ENCODE results near the gene RAB11FIP3. TPM values are rescaled to one million over a fixed set of nuclear protein-coding genes. Genes with fewer than 3 reads are reported as not detected.

Gene RAB11FIP3
- total and polyA plus RNA-seq, 2 donors: 6.8 to 26.7 TPM

- Histone ChIP-seq H3K9me3 (ENCODE audit: control insufficient read depth in 2 of 2, insufficient read depth in 1 of 2, low read length in 1 of 2) (peaks cover 0 to 4% of the 10 kb centered on the region in 2 donors), H3K27ac (ENCODE audit: low read depth in 1 of 2, low read length in 1 of 2) (peak within 1 kb of the TSS; percentile 80 to 90), H3K4me3 (ENCODE audit: low read length in 2 of 2) (peak within 1 kb of the TSS; percentile 47 to 49), H3K27me3 (ENCODE audit: control insufficient read depth in 2 of 2, insufficient read depth in 1 of 2, low read length in 1 of 2) (peaks cover 11 to 19% of the 10 kb centered on the region in 2 donors), H3K4me1 (ENCODE audit: control insufficient read depth in 2 of 2, insufficient read depth in 2 of 2, low read length in 2 of 2) (peaks cover 18 to 43% of the 10 kb centered on the region in 2 donors), H3K36me3 (ENCODE audit: control insufficient read depth in 2 of 2, insufficient read depth in 2 of 2, low read length in 1 of 2) (no peaks in the 10 kb centered on the region)
- peak in 8 of 9 donors; percentile 52 to 89 (median 74) for DNase-seq (ENCODE audit: low read depth in 6 of 9, low spot score in 9 of 9)
- 33% methylated on average over 26 of the region's 26 CpGs for WGBS
Observed at GRCh38 chr16:566475-567372, 141.3 kb downstream of the RAB11FIP3 start, which contains the start of gene NHLRC4. Gene NHLRC4 (plus strand): TSS chr16:567005. CDS start chr16:568048, 1,043 bp downstream.

DNA sequence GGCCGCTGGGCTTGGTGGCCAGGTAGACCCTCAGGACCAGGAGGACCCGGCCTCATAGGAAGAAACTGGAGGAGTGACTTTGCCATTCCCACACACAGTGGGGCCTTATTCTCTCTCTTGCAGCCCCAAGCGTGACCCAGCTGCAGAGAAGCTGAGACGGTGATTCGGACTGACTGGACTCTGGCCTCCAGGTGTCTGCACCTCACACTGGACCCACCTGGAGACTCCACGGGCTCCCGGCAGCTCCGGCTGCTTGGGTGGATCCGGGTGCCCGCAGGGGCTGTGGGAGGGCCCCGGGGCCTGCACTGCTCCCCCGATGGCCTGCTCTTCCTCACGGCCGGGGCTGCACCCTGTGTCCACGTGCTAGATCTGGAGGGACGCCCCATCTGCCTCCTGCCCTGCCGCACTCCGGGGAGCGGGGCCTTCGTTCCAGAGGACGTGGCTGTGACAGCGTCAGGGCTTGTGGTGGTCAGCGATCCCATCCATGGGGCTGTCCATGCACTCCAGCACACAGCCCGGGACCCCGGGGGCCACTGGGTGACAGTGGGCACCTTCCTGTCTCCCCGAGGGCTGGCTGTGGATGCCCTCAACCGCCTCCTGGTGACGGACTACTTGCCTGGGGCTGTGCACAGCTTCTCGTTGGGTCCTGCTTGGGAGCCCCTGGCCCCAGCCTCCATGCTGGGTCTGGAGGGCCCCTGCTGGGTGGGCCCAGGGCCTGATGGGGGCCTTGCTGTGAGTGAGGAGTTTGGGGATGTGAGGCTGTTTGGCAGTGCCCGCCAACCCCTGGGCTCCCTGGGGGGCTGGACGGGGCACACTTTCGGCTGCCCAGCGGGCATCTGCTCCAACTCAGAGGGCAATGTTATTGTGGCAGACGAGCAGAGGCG is 142.2 kb downstream of the RAB11FIP3 start:
- DNase-seq (ENCODE audit: low read depth in 6 of 9, low spot score in 9 of 9): no peak
- peak overlapping the region; percentile 47 to 49 for H3K4me3 ChIP-seq (ENCODE audit: low read length in 2 of 2)
- WGBS: 97% methylated on average over 35 of the region's 35 CpGs
- peak overlapping the region; percentile 80 to 90 for H3K27ac ChIP-seq (ENCODE audit: low read depth in 1 of 2, low read length in 1 of 2)
- peaks cover 5 to 10% of the 10 kb centered on the region in 2 donors for H3K27me3 ChIP-seq (ENCODE audit: control insufficient read depth in 2 of 2, insufficient read depth in 1 of 2, low read length in 1 of 2)
- H3K36me3 ChIP-seq (ENCODE audit: control insufficient read depth in 2 of 2, insufficient read depth in 2 of 2, low read length in 1 of 2): peaks cover 0 to 7% of the 10 kb centered on the region in 2 donors
- peaks cover 0 to 4% of the 10 kb centered on the region in 2 donors for H3K9me3 ChIP-seq (ENCODE audit: control insufficient read depth in 2 of 2, insufficient read depth in 1 of 2, low read length in 1 of 2)
- peaks cover 18 to 43% of the 10 kb centered on the region in 2 donors for H3K4me1 ChIP-seq (ENCODE audit: control insufficient read depth in 2 of 2, insufficient read depth in 2 of 2, low read length in 2 of 2)

- H3K36me3 ChIP-seq (ENCODE audit: control insufficient read depth in 2 of 2, insufficient read depth in 2 of 2, low read length in 1 of 2): peaks cover 0 to 8% of the 10 kb centered on the region in 2 donors
- peaks cover 0 to 4% of the 10 kb centered on the region in 2 donors for H3K9me3 ChIP-seq (ENCODE audit: control insufficient read depth in 2 of 2, insufficient read depth in 1 of 2, low read length in 1 of 2)
- H3K4me1 ChIP-seq (ENCODE audit: control insufficient read depth in 2 of 2, insufficient read depth in 2 of 2, low read length in 2 of 2): peaks cover 18 to 43% of the 10 kb centered on the region in 2 donors
- 94% methylated on average over 11 of the region's 11 CpGs for WGBS
- DNase-seq (ENCODE audit: low read depth in 6 of 9, low spot score in 9 of 9): no peak
- H3K27ac ChIP-seq (ENCODE audit: low read depth in 1 of 2, low read length in 1 of 2): peak overlapping the region in 1 of 2 donors; percentile 31
- H3K27me3 ChIP-seq (ENCODE audit: control insufficient read depth in 2 of 2, insufficient read depth in 1 of 2, low read length in 1 of 2): peaks cover 0 to 1% of the 10 kb centered on the region in 2 donors
- peak overlapping the region; percentile 60 to 89 for H3K4me3 ChIP-seq (ENCODE audit: low read length in 2 of 2)
Observed at GRCh38 chr16:568401-569258, 143.2 kb downstream of the RAB11FIP3 start.

DNA sequence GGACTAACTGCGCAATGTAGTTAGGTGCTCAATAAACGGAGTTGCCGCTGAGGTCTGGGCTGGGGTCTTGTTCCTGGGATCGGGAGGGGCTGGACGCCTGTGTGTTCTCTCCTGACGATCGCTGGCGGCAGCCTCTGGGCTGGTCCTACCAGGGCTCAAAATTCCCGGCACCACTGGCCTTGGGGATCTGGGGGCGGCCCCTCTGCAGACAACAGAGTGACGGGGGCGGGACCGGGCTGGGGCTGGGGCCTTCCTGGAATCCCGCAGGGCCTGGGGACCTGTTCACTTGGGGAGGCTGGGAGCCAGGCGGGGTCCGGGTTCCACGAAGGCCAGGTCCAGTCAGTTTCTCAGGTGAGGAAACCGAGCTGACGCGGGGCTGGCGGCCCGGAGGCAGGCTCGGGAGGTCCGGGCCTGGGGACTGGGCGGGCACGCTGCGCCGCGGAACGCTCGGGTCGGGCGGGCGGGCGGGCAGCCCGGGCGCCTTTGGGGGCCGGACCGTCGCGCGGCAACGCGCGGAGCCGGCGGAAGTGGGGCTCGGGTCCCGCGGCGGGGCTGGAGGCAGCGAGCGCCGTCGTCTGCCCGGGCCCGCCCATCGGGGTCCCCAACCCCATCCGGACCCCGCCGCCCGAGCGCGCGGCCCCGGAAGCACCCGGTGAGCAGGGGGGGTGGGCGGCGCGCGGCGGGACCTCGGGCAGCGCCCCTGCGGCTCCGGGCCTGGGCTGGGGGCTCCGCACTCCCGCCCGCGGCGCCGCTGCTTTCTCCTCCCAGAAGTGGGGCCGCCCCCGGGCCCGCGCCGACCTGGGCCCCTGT is 144.2 kb downstream of the RAB11FIP3 start, which contains the start of gene PIGQ:
PIGQ (plus strand) TSS at position 524 of the 810 bp plus-strand sequence. CDS start 4,107 bp downstream, outside the sequence.
- Histone ChIP-seq H3K27ac (ENCODE audit: low read depth in 1 of 2, low read length in 1 of 2) (peak within 1 kb of the TSS; percentile 72 to 88), H3K27me3 (ENCODE audit: control insufficient read depth in 2 of 2, insufficient read depth in 1 of 2, low read length in 1 of 2) (no peaks in the 10 kb centered on the region), H3K36me3 (ENCODE audit: control insufficient read depth in 2 of 2, insufficient read depth in 2 of 2, low read length in 1 of 2) (peaks cover 5 to 19% of the 10 kb centered on the region in 2 donors), H3K9me3 (ENCODE audit: control insufficient read depth in 2 of 2, insufficient read depth in 1 of 2, low read length in 1 of 2) (peaks cover 0 to 4% of the 10 kb centered on the region in 2 donors), H3K4me3 (ENCODE audit: low read length in 2 of 2) (peak within 1 kb of the TSS; percentile 62 to 89), H3K4me1 (ENCODE audit: control insufficient read depth in 2 of 2, insufficient read depth in 2 of 2, low read length in 2 of 2) (peaks cover 18 to 43% of the 10 kb centered on the region in 2 donors)
- DNase-seq (ENCODE audit: low read depth in 6 of 9, low spot score in 9 of 9): peak in 6 of 9 donors; percentile 45 to 76 (median 58)
- WGBS: 2% methylated on average over 87 of the region's 87 CpGs

Other genes starting within 250 kb of the RAB11FIP3 start
- gene HBA1, start 249.0 kb upstream of the RAB11FIP3 start, total RNA-seq: 222 TPM
- gene HBA1, start 249.0 kb upstream of the RAB11FIP3 start, polyA plus RNA-seq: 9.9 TPM
- 1.9 TPM for gene HBQ1, start 245.2 kb upstream of the RAB11FIP3 start, total RNA-seq
- 0.30 TPM for gene HBQ1, start 245.2 kb upstream of the RAB11FIP3 start, polyA plus RNA-seq
- 64.7 TPM for gene LUC7L, start 196.2 kb upstream of the RAB11FIP3 start, total RNA-seq
- gene LUC7L, start 196.2 kb upstream of the RAB11FIP3 start, polyA plus RNA-seq: 458 TPM
- gene FAM234A, start 190.8 kb upstream of the RAB11FIP3 start, total RNA-seq: 12.7 TPM
- gene FAM234A, start 190.8 kb upstream of the RAB11FIP3 start, polyA plus RNA-seq: 28.3 TPM
- not detected for gene RGS11, start 149.7 kb upstream of the RAB11FIP3 start, total RNA-seq
- gene RGS11, start 149.7 kb upstream of the RAB11FIP3 start, polyA plus RNA-seq: 1.3 TPM
- gene ARHGDIG, start 145.1 kb upstream of the RAB11FIP3 start, total RNA-seq: 0.09 TPM
- gene ARHGDIG, start 145.1 kb upstream of the RAB11FIP3 start, polyA plus RNA-seq: 0.52 TPM
- 0.14 TPM for gene PDIA2, start 142.5 kb upstream of the RAB11FIP3 start, total RNA-seq
- gene PDIA2, start 142.5 kb upstream of the RAB11FIP3 start, polyA plus RNA-seq: 1.8 TPM
- gene AXIN1, start 72.9 kb upstream of the RAB11FIP3 start, total RNA-seq: 20.0 TPM
- 24.1 TPM for gene AXIN1, start 72.9 kb upstream of the RAB11FIP3 start, polyA plus RNA-seq
- gene MRPL28, start 55.1 kb upstream of the RAB11FIP3 start, total RNA-seq: 64.2 TPM
- gene MRPL28, start 55.1 kb upstream of the RAB11FIP3 start, polyA plus RNA-seq: 79.4 TPM
- 22.1 TPM for gene PGAP6, start 43.7 kb upstream of the RAB11FIP3 start, total RNA-seq
- gene PGAP6, start 43.7 kb upstream of the RAB11FIP3 start, polyA plus RNA-seq: 47.4 TPM
- gene NME4, start 28.4 kb upstream of the RAB11FIP3 start, total RNA-seq: 57.1 TPM
- gene NME4, start 28.4 kb upstream of the RAB11FIP3 start, polyA plus RNA-seq: 34.4 TPM
- gene DECR2, start 23.8 kb upstream of the RAB11FIP3 start, total RNA-seq: 4.5 TPM
- gene DECR2, start 23.8 kb upstream of the RAB11FIP3 start, polyA plus RNA-seq: 14.2 TPM
- 16.8 TPM for gene CAPN15, start 102.1 kb downstream of the RAB11FIP3 start, total RNA-seq
- 40.4 TPM for gene CAPN15, start 102.1 kb downstream of the RAB11FIP3 start, polyA plus RNA-seq
- gene PRR35, start 134.7 kb downstream of the RAB11FIP3 start, total RNA-seq: under 0.01 TPM
- 0.09 TPM for gene PRR35, start 134.7 kb downstream of the RAB11FIP3 start, polyA plus RNA-seq
- gene NHLRC4, start 141.4 kb downstream of the RAB11FIP3 start, total RNA-seq: 5.5 TPM
- gene NHLRC4, start 141.4 kb downstream of the RAB11FIP3 start, polyA plus RNA-seq: 3.1 TPM
- gene PIGQ, start 144.3 kb downstream of the RAB11FIP3 start, total RNA-seq: 14.4 TPM
- 65.4 TPM for gene PIGQ, start 144.3 kb downstream of the RAB11FIP3 start, polyA plus RNA-seq
- gene RAB40C, start 164.4 kb downstream of the RAB11FIP3 start, total RNA-seq: 20.1 TPM
- 43.3 TPM for gene RAB40C, start 164.4 kb downstream of the RAB11FIP3 start, polyA plus RNA-seq
- 0.33 TPM for gene WFIKKN1, start 205.3 kb downstream of the RAB11FIP3 start, total RNA-seq
- gene WFIKKN1, start 205.3 kb downstream of the RAB11FIP3 start, polyA plus RNA-seq: 2.1 TPM
- 97.6 TPM for gene METTL26, start 210.7 kb downstream of the RAB11FIP3 start, total RNA-seq
- gene METTL26, start 210.7 kb downstream of the RAB11FIP3 start, polyA plus RNA-seq: 110 TPM
- 17.0 TPM for gene MCRIP2, start 216.2 kb downstream of the RAB11FIP3 start, total RNA-seq
- 25.2 TPM for gene MCRIP2, start 216.2 kb downstream of the RAB11FIP3 start, polyA plus RNA-seq
- 10.1 TPM for gene WDR90, start 223.7 kb downstream of the RAB11FIP3 start, total RNA-seq
- 22.6 TPM for gene WDR90, start 223.7 kb downstream of the RAB11FIP3 start, polyA plus RNA-seq
- gene RHOT2, start 242.5 kb downstream of the RAB11FIP3 start, total RNA-seq: 39.3 TPM
- gene RHOT2, start 242.5 kb downstream of the RAB11FIP3 start, polyA plus RNA-seq: 252 TPM

All from thymus (tissue), 11 donors.